ENCODE results near the gene SAMD4B. TPM values are rescaled to one million over a fixed set of nuclear protein-coding genes. Genes with fewer than 3 reads are reported as not detected.

The SAMD4B gene
- total and polyA plus RNA-seq, 2 of the 8 experiments (the other 6 are each of a cell fraction or from before 2014, with no cell fraction given), result 137 to 158 TPM

DNA sequence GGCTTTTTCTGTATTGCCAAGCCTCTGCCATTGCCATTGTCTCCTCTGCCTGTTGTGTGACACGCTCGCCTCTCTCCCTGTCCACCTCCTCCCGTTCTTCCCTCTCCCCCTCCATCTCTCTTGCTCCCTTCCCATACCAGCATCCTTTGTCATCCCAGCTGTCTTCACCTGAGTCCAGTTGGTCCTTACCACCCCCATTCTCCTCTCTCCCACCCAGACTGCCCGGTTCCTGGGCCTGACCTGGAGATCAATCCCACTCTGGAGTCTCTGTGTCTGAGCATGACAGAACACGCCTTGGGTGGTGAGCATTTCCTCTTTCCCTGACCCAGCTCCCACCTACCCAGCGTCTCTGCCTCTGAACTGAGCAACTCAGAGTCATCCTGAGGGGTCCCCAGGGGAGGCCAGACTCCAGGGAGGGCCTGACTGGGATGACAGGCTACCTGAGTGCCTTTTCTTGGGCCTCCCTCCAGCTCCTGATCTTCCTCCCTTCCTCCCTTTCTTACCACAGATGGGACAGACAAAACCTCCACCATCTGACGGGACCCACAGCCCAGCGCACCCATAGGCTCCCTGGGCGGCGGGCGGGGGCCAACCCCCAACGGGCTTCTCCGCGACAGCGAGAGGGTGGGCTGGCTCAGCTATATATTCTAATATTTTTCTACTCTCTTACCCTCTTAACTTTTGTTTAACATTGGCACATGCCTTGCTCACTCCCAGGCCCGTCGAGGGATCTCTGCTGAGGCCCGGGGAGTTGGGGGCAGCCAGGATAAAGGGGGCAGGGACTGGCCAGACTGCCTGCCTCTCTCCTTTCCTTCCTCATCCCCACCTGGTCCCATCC is 41.0 kb downstream of the SAMD4B start (continued):
- TF ChIP-seq ZNF274 (IDR thresholded peaks at IDR 0.05; ENCODE audit: borderline replicate concordance, extremely low read depth, low read length) (no peak), TEAD4 (IDR thresholded peaks at IDR 0.05; ENCODE audit: low read depth, low read length) (no peak)

Measured in H1 (cell line).